ENCODE data around the gene FBXW5.

FBXW5 gene

DNA sequence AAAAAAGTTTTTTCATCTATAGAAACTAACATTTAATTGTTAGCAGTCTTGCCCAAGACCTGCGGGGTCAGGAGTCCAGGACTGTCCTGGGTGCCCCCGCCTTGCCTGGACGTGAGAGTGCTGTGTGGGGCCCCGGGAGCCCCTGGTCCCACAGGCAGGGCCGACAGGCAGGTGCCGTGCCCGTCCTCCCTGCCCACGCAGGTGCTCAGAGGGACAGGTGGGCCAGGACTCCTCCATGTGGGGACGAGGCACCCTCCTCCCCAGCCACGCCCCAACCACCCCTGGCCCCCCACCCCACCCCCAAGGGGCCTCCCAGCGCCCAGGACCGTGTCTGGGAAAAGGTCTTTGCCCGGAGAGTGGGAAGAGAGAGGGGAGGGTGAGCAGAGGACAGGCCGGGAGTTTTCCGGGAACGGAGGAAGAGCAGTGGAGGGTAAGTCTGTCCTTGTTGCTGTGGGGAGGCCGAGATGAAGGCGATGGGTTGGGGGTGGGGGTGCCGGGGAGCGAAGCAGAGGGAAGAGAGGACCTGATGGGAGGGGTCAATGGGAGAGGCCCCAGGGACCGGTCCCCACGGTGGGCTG lies 4.8 kb upstream of the FBXW5 start:
- DNase-seq: no peak

DNA sequence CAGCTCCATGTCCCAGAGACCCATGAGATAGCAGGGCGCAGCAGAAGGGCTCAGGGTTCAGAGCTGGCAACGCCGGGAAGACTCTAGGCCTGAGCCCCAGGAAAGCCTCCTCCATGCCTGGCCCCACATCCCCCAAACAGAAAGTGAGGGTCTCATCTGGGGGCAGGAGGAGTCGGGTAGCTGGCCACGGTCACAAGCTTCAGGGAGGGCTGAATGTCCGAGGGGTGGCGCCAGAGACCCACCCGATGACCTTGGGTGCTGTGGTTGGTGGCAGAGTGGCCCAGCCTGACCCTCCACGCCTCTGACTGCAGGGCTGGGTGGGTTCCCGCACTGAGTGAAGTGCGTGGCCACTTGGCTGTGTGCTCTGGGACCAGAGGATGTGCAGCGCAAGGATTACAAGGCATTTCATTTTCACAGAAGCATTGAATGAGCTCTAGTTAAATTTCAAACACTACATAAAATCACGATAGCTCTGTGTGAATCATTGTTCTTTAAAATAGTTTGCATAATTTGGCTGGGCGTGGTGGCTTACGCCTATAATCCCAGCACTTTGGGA lies 3.5 kb upstream of the FBXW5 start:
- DNase-seq: no peak

DNA sequence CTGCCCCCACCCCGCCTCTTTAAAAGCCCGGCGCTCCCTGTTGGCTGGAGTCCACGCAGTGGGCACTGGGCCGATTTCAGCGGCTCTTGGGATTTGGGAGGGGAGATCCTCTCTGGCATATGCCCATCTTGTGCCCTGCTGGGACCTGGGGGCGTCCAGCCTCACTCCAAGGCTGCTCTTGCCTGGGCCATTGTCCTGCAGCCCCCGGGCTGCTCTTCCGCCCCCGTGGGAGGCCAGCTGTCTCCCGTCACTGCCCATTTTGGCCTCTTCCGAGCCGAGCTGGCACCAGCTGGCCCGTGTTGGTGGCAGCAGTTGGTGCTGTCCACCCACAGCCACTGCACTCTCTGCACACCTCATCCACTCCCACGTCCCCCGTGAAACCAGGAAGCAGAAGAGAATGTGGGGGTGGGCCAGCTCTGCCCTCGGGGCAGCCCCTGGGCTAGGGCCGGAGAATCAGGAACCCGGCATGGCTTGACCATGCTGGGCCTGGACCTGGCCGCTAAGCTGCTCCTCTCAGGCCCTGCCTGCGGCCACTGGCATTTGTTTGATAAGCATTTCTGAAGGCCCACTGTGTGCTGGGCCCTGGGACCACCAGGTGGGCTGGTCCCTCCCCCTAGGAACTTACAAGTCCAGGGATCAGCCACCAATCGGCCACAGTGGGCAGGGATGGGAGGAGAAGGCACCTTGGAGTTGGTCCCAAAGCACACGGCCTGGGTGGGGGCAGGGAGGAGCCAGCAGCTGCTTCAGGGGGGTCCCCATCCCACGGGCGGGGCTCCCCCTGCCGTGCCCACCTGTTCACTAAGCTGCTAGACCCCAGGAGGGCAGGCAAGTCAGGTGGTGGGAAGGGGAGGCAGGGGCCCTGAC lies 2.7 kb upstream of the FBXW5 start:
- no peak for DNase-seq

DNA sequence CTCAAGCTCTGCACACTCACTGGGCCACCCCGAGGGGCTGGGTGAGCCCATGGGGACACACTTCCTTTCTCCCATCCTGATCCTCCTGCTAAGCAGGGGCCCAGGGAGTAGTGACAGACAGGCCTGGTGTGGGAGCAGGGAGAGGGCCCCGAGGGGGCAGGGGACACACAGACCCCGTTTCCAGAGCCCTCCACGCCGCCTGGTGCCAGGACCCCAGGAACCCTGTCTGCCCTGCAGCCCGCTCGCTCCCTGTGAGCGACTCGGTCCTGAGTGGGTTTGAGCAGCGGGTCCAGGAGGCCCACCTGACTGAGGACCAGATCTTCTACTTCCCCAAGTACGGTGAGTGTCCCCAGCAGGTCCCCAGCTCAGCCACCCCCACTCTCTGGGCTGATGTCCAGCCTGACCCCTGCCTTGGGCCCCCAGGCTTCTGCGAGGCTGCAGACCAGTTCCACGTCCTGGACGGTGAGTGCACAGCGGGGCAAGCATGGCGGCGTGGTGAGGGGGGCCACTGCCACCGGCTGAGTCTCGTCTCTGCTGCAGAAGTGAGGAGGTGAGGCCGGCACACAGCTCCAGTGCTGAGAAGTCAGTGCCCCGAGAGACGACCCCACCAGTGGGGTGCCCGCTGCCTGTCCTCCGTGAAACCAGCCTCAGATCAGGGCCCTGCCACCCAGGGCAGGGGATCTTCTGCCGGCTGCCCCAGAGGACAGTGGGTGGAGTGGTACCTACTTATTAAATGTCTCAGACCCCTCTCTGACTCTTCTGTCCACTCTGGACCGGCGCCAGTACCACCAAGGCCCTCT lies 1.9 kb upstream of the FBXW5 start:
- no peak for DNase-seq

DNA sequence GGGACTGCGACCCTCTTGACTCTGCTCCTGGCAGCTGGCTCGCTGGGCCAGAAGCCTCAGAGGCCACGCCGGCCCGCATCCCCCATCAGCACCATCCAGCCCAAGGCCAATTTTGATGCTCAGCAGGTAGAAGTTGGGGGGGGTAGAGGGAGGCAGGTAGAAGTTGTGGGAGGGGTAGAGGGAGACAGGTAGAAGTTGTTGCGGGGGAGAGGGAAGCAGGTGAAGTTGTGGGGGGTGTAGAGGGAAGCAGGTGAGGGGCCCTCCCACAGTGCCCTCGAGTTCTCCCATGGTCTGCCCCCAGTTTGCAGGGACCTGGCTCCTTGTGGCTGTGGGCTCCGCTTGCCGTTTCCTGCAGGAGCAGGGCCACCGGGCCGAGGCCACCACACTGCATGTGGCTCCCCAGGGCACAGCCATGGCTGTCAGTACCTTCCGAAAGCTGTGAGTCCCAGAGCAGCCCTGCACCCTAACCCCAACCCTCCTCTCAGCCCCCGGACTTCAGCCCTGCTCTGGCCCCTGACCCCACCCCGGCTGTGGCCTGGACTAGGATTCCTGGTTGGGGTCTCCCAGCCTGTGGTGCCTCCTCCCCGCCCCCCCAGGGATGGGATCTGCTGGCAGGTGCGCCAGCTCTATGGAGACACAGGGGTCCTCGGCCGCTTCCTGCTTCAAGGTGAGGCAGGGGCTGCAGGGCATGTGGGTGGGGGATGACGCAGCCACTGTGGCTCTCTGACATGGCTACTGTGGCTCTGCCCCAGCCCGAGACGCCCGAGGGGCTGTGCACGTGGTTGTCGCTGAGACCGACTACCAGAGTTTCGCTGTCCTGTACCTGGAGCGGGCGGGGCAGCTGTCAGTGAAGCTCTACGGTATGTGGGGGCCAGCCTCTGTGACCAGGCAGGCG lies 1.0 kb upstream of the FBXW5 start:
- DNase-seq: no peak

DNA sequence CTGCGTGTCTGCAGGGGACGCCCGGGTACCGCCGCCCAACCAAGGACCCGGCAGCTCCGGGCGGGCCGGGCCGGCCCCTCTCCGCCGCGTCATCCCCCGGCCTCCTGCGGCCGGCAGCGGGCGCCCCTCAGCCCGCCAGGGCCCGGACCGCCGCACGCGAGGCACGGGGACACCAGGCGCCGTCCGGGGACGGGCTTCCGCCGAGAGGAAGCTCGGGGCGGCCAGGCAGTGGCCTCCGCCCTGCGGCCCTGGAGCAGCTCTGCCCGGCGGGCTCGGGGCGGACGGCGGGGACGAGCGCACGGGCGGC lies 373 bp downstream of the FBXW5 start:
- DNase-seq: no peak

DNA sequence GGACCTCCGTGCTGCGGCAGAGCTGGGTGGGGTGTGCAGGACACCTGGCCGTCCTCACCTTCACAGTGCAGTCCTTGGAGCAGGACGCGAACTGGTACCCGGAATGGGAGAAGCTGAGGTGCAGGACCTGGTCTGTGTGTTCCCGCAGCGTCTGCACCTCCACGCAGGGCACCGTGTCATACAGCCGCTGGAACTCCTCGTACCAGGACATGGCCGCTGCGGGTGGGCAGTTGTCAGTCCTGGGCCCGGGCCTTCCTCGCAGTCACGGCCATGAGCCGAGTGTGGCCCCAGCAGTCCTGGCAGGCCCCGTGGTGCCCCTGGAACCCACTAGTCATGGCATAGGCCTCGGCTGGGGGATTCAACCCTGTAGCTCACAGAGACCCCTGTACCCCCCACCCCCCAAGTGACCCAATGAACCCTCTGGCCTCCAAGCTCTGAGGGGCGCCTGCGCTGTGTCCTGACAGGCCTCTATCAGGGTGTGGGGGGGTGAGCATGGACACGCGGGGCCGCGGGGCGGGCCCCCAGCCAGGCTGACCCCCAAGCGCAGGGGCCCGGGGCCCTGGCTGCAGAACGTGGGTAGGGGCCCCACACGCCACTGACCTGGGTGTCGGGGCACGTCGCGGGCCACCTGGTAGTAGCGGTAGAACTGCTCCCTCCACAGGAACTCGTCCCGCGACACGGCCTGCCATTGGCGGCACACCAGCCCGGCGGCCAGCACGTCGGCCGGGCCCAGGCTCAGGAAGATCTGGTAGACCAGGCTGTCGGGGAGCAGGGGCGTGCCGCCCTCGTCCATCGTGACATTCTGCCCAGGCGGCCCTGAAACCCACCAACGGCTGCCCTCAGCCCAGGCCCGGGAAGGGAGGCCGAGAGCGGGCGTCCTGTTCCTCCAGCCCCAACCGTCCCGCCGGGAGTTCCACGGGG lies 987 bp downstream of the FBXW5 start:
- no peak for DNase-seq

DNA sequence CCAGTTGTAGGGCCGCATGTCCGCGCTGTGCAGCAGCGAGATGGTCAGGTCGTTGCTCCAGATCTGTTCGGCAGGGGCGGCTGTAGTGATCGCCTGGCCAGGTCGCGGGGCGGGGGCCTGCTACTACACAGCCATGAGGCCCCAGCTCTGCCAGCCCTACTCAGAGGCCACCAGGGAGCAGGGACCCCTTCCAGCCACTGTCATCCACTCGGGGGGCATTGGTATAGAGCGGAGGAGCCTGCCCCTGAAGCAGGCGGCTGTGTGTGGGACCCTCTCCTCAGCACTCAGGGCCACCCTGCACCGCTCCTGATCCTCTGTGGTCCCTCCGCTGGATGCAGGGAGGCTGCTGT lies 1.7 kb downstream of the FBXW5 start:
- DNase-seq: no peak

DNA sequence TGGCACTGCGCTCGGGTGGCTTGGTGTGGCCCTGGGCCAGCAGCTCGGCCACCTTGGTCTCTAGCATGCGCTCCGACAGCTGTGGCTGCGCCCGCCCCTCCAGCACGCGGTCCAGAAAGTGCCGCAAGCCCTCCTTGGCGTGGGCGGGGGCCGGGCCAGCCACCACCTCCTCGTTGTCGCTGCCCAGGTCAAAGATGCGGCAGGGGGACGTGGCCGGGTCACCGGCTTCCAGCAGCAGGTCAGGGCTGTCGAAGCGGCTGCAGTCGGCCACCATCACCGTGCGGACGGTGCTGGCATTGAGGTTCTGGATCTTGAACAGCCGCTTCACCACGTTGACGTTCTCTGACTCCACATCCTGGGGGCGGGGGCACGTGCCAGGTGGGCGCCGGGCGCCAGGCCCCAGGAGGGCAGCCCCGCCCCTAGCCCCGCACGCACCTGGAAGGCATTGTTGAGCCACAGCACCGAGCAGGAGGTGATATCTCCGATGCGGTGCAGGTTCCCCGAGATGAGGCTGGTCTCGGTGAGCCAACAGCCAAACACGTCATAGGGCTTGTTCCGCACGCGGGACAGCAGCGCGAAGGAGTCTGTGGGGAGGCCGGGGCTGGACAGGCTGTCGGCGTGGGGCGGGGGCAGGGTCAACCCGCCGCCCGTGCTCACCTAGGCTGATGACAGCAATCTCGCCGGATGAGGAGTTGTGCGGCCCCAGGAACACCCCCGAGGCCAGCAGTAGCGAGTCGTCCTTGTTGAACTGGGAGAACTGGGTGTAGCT lies 2.2 kb downstream of the FBXW5 start:
- DNase-seq: no peak

DNA sequence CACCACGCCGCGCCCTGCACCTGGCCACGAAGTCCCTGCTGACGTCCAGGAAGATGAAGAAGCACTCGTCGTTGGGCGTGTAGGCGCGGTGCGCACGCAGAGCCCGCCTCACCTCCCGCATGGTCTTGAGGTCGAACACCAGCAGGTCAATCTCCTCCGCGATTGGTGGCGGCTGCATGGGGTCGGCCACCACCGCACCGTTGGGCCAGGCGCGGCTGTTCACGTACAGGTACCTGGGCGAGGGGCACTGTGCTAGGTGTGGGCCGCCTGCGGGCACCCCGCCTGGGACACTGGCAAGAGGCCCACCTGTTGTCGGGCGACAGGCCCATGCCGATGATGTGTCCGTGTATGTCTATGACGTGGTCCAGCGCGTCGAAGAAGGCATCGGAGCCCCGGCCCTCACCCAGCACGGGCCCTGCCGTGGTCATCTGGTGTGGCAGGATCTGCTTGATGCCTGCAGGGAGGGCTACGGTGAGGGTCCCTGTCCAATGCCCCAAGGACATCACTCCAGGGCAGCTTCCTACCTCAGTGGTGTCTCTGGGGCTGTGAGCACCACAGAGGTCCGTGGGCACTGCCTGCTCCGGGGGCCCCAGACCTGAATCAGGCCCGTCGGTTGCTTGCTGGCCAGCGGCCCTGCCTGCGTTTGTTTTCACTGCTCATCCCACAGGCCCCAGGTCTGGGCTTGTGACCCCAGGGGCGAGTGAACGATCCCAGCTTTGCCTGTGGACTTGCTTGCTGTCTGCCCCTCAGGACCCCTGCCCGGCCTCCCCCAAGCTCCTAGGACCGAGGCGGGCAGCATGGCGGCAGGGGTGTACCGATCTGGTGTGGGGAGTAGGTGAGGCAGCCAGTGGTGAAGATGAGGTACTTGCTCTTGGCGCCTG lies 3.1 kb downstream of the FBXW5 start:
- DNase-seq: no peak

DNA sequence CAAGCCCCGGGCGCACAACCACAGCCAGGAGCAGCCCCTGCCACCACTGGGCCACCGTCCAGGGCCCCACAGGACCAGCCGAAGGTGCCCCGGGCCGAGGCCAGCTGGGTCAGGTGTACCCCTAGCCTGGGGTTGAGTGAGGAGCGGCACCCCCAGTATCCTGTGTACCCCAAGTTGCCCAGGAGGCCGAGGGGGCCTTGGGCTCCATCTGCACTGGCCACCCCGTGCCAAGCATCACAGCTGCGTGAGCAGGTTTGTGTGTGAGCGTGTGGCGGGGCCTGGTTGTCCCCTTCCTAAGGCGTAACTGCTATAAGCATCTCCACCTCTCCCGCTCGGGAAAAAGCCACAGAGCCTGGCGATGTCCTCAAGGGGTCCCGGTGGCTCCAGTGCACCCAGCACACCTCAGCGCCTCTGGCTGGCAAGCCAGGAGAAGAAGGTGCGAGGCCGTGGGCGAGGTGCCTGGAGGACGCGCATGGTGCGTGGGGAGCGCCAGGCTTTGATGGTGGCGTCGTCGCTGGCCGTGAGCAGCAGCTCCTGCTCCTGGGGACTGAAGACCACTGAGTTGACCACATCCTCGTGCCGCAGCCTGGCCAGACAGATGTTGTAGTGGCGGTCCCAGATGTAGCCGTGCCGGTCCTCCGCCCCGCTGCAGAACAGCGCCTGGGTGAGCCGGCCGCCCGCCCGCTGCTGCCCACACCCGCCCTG lies 3.9 kb downstream of the FBXW5 start:
- DNase-seq: no peak

DNA sequence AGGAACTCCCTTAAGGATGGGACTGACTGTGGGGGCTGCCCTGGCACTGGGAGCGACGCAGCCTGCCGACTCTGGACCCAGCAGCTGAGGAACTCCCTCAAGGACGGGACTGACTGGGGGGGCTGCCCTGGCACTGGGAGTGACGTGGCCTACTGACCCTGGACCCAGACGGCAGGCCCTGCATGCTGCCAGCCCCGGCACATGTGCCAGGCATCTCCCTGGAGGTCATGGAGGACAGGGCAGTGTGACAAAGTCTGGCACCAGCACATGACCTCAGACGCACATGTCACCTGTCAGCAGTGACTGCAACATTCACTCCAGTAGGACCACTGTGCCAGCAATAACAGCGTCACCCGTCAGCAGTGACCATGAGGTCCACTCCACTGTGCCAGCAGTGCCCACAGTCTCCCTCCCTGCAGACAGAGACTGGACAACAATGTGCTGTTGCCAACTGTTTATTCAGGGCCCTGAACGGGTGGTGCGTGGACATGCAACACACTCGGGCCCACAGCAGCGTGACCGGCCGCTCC lies 4.5 kb downstream of the FBXW5 start:
- no peak for DNase-seq

DNA sequence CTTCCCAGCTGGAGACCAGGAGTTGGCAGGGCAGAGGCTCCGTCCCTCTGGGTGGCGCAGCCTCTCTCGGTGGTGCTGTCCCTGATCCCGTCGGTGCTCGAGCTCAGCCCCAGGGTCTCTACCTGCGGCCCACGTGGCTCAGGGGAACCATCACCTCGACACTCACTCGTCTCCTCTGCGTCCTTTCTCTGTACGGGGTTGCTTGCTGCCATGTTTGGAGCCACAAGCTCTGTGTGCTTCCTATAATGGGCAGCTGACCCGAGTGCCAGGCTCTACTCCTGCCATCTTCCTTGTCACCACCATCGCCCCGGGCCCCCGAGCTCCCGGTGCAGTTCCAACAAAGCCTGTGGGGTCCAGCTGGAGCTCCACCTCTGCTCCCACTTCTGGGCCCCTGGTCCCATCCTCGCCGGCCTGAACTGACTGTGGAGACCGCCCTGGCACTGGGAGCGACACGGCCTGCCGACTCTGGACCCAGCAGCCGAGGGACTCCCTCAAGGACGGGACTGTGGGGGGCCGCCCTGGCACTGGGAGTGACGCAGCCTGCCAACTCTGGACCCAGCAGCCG lies 5.0 kb downstream of the FBXW5 start:
- DNase-seq: no peak

DNA sequence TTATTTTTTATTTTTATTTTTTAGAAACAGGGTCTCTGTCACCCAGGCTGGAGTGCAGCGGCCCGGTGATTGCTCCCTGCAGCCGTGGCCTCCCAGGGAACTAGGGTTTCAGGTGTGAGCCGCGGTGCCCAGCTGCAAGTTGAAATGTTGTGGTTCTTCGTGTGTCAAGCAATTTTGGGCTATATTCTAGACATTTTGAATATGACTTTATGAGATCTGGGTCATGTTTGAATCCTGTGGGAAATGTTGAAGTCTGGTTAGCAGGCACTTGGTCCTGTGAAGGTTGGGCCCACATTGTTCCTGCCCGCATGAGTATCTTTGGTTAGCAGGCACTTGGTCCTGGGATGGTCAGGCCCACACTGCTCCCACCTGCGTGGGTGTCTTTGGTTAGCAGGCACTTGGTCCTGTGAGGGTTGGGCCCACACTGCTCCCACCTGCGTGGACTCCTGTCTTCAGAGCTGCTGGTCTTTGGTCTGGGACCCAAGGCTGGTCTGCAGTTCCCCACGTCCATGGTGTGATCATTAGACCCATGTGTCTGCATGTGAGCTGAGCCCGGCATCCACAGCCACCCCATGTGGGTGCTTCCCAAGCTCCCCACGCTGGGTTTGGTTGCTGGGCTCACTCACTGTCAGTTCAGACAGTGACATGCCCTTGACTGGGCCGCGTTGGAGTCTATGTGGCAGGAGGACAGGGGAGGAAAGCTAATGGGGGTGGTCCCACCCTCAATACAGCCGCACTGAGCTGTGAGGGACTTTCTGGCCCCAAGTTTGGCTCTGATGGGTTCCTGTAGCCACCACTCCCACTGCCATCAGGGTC lies 7.1 kb downstream of the FBXW5 start:
- no peak for DNase-seq

DNA sequence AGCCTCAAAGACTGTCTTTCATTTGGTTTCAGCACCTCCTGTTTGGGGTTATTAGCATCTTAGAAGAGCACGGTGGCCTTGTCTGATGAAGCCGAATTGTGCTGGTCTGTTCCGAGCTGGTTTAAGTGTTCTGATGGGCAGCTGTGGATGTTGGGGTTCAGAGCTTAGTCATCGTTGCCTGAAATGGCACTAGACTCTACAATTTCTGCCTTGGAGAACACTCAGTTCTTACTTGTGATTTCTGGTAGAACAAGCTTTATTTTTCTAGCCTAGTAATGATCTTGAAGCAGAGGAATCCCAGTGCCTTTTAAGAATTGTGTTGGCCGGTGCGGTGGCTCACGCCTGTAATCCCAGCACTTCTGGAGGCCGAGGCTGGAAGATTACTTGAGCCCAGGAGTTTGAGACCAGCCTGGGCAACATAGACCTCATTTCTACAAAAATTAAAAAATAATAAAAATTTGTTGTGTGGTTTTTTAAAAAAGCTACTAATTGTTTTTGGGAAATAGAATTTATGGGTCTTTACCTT lies 7.8 kb downstream of the FBXW5 start:
- DNase-seq: no peak

DNA sequence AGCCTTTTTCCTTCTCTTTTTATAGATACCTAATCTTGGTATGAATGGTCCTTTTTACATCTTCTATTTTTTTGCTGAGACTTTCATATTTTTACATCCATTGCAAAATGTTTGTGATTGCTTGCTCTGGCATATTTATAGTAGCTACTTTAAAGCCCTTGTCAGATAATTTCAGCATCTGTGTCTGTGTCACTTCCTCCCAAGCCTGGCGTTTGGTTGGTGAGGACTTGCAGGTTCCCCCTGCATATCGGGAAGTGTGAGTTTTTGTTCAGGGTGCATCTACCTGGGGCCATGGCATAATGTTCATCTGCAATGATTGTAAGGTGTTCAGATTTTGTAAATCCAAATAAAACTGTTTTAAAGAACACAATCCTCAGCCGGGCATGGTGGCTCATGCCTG lies 8.9 kb downstream of the FBXW5 start:
- DNase-seq: no peak

DNA sequence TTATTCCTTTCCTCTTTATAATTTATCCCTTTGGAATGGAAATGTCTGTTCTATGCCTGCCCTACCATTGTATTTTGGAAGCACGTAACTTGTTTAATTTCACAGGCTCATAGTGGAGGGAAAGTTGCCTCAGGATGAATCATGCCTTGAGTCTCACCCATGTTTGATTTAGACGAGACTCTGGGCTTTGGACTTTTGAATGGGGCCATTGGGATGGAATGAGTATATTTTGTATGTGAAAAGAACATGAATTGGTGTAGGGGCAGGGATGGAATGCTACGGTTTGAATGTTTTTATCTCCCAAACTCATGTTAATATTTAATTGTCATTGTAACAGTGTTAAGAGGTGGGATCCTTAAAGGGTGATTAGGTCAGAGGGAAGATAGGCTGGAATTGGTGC lies 10.3 kb downstream of the FBXW5 start:
- DNase-seq: no peak

Data from NCI-H1105 treated with DMSO at 0.1 percent for 48 hours (cell line).